GM18519 (cell line): Measurements from ENCODE around the gene MLLT10.

Source experiments
- ATAC-seq: cut with Tn5 transposase; IDR thresholded peaks from one replicate; pipeline ENCODE4 v1.9.1; 2021; ENCODE audit warnings: mild to moderate bottlenecking, moderate library complexity; ENCODE audit not compliant: unreplicated experiment, low FRiP score

Gene MLLT10

DNA sequence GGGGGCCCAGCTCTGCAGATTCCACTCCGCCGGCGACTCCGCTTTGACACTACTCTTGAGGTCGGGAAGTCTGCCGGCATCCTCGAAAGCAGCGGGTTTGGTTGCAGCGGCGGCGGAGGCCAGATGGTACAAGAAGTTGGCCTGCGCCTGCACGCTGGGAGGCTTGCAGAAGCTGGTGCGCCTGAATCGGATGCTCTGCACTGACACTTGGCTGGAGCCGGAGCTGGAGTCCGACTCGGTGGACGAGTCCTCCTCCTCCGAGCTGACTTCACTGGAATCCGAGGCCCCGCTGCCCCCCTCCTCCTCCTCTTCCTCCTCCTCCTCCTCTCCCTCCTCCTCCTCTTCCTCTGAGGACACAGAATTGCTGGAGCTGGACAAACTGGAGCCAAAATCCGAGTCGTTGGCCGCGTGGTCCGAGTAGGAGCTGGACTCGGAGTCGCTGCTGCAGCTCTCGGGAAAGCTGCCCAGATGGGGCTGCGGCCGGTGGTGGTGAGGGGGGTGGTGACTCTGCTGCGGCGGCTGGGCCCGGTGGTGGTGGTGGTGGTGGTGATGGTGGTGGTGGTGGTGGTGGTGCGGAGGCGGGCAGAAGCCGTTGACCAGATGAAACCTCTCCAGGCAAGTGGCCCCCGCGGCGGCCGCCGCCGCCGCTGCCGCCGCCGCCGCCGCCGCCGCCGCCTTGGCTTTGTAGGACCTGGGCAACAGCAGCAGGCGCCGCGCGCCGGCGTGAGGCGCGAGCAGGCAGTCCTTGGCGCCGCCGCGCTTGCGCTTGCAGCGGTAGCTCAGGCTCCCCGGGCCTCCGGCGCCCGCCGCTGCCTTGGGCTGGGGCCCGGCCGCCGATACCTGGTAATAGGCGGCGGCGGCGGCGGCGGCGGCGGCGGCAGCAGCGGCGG is 17.5 kb upstream of the MLLT10 start:
- ATAC-seq: peak; percentile 45

DNA sequence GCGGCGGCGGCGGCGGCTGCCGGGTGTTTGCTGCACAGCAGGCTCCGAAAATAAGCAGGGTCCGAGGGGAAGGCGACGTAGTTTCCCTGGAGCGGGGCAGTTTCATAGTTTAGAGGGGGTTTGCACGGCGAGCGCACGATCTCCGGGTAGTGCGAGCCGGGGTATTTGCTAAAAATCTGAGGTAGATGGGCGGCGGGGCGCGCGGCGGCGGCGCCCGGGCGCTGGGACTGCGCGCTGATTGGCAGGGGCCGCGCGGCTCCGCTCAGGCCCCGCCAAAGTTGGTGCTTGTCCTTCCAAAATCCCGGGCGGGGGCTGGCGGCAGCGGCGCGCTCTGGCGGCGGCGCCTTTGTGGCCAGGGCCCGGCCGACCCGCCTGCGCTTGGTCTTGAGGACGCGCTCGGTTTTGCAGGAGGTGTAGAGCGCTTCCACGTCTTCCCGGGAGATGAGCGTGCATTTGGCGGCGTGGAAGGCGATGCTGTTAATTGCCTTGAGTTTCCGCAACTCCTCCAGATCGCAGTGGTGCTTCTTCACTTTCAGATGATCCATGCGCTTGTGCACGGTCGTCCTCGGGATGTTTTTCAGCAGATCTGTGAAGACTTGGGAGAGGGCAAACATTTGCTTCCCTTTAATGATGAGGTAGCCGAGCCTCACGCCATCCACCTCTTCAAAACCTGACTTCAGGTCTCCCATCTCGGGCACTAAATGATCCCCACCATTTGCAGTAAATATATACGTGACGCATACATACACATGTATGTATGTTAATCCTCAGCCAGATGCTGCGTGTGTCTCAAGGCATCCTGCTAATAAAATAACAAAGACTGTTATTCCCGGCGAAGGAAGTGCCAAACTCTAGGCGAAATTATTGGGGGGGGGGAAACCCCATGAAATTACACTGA is 16.6 kb upstream of the MLLT10 start:
- peak; percentile 34 for ATAC-seq

DNA sequence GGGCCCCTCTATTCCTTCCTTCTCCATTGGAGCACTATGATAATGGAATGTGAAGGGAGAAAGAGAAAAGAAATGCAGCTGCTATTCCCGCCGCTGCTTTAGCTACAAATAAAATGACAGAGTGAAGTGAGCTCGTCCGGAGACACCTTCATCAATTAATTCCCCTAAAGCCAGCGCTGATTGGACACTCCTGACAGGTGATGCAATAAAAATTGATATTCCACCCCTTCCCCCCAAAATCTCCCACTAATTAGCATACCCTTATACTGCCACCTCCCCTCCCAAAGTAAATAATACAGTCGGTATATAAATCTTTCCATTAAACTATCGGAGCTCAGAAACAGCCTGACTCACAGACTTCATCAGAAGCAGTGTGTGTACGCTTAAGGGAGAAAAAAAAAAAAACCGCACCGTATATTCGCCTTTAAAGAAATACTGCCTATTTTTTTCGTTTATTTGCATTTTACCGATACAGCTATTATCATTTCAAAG is 15.8 kb upstream of the MLLT10 start:
- ATAC-seq: no peak

DNA sequence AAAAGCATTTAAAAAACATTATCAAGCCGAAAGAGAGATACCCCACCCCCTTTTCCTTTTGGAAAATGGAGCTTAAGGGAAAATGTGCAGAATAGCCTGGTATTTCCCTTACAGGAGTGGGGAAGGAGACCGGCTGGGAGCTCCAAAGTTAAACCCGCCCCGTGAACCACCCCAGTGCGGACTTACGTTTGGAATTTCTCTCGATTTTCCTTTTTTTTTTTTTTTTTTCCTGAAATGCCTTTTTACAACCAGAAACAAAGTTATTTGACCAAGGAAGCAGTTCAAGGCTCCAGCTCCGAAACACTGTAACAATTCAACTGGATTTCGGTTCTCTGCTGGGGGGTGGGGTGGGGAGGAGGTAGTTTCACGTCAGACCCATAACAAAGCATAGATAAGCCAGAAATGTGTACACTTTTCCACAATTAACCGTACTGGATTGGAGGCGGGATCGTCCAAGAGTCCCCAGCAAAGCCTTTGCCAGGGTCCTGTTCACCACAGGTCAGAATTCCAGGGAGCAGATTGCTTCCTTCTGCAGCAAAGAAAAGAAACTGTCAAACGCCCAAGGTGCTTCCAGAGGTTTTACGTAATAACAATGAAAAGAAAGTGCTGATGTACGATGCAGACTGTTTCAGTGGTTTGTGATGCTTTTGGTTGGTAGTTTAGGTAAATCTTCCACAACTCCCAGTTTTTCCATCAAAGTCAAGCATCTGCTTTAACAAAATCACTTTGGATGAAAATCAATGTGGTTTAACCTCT is 15.2 kb upstream of the MLLT10 start:
- no peak for ATAC-seq

DNA sequence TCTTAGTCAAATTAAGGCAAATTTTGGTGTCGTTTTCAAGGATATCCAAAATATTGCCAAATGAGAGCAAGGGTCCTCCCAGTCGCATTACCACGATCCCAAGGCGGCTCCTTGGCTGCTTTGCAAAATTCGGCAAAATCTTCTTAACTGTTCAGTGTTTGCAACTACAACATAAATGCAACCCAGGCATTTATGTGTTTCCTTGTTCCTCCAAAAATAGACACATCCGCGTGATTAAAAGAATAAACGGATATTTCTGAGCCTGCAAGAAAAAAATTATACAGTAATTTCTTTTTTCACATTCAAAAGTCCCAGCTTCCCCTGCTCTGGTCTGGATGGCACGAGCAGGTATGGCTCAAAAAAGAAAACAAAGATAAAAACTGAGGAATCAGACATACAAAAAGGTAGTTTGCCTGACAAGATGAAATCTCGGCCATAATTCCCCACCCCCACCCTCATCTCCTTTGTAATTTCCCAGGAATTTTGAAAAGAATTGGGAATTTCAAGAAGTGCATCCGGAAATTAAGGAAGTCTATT is 14.6 kb upstream of the MLLT10 start:
- no peak for ATAC-seq

DNA sequence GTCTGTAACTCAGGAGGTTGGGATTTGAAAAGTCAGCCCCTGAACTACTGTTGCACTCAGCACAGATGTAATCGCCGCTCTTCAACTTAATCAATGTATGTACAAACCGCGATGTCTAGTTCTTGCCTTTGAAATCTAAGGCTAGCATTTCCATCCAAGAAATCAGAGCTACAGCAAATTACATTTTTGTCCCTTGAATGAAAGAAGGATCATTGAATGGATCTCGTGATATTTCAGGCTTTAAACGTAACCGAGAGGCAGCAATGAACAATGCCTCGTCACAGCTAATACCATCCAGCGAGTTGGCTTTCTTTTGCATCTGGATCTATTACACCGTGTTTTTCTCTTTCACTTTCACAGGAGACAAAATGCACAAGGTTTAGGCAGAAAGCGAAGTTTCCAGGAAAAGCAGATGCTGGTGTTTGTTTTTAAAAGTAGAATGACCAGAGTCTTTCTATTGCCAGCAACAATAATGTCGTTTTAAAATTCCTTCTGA is 14.0 kb upstream of the MLLT10 start:
- peak; percentile 33 for ATAC-seq

DNA sequence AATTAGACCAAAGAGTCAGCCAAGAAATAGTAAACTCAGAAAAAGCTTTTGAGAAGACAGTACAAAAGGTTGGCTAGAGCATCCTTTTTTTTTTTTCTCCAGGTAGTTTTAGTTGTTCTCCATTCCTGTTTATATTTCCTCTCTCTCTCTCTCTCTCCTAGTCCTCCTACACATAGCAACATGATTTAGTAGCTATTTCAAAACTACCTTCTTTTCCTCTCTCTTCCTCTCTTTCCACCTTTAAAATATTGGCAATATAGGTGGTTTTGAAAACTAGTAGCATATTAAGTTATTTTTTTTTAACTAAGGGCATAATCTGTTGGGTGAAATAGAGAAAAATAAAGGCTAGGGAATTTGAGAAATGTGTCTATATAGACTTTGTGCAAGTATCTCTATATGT is 13.5 kb upstream of the MLLT10 start:
- no peak for ATAC-seq

DNA sequence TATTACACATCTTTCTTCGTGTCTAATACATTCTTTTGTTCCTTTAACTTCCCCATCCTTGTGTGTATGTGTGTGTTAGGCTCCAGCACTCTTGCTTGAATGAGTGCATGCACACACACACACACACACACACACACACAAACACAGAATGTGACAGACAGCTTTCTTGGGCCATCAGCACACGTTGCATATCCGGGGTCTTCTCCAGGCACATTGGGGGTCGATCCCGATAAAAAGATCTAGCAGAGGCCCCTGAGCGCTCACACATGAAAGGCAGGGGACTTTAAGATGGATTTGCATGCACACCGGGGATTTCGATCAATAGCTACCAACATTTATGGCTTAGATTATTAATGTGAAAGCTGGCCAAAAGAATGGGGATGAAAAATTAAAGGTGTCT is 13.1 kb upstream of the MLLT10 start:
- no peak for ATAC-seq

DNA sequence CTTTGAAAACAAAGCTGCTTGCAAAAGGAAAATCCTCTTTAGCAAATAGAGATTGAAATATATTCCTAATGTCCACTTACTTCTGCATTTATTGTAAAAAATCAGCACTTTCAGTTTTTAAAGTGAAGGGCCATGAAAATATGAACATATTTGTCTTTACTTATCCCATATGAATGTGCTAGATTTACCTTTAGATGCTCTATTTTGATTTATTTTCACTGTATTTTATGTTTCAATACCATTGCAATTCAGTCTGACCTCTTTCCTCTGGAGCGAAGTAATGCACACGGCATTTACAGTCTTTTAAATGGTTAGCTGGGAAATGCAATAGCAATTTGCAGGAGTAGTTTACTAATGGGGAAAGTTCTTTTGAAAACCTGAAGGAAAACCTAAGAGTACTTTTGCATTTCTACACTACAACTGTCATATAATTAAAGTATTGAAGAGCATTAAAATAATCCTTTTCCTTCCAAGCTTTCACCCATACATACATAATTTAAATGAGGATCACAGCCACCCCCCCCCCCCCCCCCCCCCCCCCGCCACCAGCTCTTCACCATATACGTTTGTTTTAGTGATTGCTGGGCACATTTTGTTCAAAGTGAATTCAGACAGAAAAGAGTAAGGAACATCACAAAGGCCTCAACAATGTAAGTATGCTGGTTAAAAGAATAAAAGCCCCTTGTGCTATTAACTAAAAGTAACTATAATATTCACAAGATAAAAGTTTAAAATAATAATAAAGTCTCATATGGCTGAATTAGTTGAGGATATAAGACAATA is 12.1 kb upstream of the MLLT10 start:
- ATAC-seq: no peak

DNA sequence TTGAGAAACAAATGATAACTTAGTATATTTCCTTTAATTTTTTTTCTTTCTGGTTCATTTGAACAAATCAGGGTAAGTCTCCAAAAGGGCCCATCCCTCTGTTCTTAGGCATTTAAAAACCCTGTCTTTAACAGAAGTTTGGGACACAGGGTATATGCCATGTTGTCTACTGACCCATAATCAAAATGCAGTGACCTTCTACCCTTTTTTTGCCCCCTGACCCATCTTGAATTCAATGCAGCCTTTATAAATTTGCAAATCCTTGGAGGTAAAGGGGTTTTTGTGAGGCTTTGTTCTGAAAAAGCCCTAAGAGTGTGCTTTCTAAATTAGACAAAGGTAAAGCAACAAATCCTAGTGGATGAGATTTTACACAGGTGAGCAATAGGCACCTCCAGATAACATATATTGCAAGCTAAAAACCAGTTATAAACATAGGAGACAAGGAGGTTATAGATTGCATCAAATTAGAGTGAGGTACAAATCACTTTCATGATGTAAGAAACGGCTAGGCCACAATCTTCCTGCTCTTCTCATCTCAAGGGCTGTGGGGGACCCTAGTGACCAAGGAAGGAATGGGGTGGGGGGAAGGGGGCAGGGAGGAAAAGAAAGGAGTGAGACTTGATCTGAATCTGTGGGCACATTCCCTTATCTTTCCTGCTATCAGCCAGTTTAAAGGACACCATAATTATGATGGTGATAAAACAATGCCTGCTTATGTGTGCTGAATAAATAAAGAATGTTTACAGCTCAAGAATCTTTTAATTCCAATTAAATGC is 11.2 kb upstream of the MLLT10 start:
- ATAC-seq: no peak

DNA sequence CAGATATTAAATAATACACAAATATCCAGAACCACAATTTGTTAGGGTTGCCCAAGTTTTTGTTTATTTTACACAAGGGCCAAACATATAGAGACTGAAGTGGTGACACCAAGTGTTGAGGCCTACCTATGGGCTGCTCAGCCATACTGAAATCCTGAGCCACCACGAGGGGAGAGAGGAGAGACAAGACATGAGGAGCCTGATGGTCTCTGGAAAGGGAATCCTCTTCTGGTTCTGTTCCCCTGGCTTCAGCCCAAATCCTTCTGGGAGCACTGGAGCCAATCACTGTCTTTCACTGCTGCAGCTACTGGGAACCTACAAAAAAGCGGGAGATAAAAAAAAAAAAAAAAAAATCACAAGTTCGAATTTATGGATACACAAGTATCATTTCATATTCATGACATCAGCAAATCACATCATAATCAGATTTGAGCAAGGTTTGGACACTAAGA is 10.4 kb upstream of the MLLT10 start:
- ATAC-seq: no peak

DNA sequence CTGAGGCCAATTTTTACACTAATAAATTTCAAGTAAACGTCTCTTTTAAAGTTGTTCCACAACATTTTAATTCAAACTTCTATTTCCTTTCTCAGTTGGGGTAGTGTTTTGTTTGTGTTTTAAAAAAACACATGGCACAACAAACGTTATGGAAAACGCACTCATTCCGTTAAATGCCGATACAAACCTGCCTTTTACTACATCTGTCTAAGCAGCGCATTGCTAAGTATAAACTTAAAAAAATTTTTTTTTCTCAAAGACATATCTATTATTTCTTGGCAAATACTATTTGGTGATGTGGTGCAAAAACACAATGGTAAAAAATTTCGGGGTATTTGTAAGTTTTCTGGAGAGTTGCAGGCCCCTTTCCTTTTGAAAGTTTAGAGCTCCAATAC is 9.9 kb upstream of the MLLT10 start:
- ATAC-seq: no peak

DNA sequence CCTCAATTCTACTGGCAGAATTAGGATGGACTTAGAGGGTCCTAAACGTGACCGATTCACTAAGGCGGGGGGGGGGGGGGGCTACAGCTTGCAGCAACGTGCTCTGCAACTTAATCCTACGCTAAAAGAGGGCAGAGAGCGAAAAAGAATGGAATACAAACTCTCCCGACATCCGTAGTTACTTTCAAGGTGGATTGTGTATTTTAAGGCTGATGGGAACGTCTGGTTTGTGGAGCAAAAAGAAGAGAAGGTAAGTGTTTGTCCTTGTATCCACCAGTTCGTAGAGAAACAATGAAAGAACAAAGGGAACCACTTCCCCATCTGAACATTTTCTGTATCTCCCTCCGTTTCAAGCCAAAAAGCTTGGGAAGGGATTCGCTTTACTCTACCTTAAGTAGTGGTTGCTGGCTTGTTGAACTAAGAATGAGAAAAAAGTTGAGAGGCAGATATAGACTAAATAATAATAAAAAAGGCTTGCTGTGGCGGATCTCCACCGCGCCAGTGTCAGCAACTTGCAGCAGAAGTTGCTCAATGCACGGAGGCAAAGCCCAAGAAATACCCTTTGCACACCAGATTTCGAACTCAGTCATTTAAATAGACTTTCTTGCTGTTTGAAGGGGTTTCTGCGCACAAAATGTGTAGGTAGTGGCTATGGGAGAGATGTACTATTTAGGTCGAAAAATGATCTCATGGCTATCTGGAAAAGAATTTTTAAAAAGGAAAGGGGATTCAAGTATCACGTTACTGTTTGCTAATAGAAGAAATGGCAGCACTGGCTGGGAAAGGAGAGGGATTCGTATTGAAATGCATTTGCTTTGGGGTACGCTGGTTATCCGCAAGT is 9.3 kb upstream of the MLLT10 start:
- ATAC-seq: no peak

DNA sequence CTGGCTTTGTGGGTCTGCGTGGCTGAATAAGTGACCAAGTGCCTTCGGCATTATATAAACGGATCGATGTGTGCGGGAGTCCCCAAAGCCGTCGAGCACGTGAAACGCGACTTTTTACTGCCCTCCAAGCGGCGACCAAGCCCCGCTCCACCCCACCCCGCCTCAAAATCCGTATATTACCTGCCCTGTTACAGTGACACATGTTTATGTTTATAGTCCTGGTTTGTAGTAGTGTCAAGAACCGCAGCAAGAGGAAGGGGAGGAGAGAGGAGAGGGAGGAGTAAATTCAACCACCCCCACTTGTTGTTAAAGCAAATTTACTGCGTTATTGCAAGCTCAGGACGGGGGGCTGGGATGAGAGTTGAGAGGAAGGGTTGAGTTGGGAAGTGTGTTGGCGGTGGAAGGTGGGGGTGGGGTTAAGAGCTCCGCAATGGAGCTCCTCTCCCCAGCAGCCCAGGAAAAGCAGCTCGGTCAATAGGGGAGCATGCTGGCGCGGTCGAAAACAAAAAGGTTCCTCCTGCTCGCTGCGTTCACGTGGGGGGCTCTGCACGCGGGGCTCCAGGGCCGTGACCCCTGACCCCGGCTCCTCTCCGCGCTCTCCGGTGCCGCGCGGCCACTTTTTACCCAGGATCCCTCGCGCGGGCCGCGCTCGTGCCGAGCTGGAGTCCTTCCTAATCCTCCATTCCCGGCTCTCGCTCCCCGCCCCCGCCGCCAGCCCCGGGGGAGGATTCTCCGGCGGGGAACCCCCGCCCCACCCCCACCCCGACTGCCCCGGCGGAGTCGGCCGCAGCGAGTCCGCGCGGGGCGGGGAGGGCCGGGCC is 8.5 kb upstream of the MLLT10 start, which contains the start of gene SKIDA1:
TSS of gene SKIDA1 (minus strand) at position 316 of the 821 bp plus-strand sequence. CDS start 7,860 bp downstream, outside the sequence.
- no peak for ATAC-seq

DNA sequence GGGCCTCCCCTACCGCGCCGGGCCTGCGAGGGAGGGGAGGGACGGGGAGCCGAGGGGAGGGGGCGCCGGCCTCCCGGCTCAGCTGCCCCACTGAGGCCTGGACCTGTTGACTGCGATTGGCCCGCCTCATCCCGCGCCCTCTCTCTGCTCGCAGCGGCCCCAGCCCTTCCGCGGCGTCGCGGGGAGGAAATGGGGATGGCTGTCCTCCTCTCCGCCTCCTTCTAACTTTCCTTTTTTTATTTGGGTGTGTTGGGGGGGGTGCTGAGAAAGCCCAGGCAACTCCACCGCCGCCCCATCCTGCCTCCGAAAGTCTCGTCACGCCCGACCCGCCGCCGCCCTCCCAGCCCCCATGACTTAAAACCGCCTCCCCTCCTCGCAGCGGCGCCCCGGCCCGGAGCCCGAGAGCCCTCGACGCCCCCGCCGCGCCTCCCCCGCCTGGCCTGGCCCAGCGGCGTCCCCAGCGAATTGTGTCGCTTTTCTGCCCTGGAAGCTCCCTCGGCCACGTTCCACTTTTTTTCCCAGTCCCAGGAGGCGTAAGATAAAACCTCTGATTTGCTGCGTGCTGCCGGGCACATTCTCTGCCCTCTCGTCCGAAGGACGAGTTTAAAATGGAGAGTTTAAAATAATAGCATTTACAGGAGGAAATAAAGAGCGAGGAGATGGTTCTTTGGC is 7.7 kb upstream of the MLLT10 start:
- ATAC-seq: no peak
